HuH-7 (cell line): ENCODE results near the gene HLA-F.

ENCODE experiments used
- DNase-seq: peaks from one replicate; pipeline ENCODE4 v3.0.0; 2011; ENCODE audit warnings: low spot score

The HLA-F gene

DNA sequence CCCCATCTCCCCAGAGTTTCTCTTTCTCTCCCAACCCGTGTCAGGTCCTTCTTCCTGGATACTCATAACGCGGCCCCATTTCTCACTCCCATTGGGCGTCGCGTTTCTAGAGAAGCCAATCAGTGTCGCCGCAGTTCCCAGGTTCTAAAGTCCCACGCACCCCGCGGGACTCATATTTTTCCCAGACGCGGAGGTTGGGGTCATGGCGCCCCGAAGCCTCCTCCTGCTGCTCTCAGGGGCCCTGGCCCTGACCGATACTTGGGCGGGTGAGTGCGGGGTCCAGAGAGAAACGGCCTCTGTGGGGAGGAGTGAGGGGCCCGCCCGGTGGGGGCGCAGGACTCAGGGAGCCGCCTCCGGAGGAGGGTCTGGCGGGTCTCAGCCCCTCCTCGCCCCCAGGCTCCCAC is at the start of gene HLA-F:
Gene HLA-F (plus strand): TSS at position 173 of the 404 bp plus-strand sequence. CDS start 30 bp downstream, at position 203.
- peak; percentile 8 for DNase-seq

DNA sequence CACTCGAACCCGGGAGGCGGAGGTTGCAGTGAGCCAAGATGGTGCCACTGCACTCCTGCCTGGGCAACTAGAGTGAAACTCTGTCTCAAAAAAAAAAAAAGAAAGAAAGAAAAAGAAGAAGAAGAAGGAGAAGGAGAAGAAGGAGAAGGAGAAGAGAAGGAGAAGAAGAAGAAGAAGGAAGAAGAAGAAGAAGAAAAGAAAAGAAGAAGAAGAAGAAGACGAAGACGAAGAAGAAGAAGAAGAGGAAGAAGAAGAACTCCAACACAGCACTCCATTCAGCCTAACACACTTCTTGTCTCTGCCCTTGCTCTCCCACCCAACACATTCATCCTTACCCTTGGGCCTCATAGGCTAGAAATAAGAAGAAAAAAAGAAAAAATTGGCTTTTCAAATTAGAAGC is 49.2 kb upstream of the HLA-F start:
- DNase-seq = no peak

DNA sequence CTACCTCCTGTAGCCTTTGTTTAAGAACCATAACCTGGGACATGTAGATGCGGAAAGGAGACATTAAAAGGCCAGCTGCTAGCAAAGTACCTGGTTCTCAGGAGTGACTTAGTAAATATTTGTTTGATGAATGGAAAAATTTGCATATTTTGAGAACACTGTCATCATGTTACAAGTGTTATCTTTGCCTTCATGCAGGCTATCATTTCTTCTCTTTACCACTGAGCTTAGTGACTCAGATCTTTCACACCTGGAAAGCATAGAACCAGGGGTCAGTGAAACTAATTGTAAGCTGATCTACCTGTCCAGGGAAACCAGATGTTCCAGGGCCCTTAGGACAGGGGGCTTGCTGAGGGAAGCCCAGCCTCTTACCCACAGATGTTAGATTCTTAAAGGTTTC is 47.7 kb upstream of the HLA-F start:
- no peak for DNase-seq

DNA sequence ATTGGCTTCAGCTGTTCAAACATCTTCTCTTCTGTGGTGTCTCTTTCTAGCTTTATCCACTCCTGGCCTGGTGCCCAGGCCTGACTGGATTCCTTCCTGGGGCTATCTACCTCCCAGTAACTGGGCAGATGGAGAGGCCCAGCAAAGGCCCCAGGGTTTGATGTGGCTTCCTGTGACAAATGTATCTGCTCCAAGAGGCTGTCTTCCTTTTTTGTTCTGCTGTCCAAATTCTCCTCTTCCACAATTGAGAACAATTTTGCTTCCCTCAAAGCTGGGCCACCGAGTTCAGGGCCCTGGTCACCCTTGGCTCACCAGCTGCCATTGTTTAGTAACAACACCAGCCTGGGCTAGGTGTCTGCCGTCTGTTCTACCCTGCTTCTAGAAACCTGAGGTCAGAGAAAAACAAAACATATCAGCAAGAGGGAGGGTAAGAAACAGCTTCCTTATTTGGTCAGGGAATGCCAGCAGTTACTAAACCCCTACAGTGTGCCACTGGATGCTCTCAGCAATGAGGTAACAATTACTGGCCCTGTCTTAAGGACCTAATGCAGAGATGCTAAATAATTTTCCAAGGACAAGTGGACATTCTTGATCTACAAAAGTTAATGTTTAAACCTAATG is 46.1 kb upstream of the HLA-F start:
- no peak for DNase-seq

DNA sequence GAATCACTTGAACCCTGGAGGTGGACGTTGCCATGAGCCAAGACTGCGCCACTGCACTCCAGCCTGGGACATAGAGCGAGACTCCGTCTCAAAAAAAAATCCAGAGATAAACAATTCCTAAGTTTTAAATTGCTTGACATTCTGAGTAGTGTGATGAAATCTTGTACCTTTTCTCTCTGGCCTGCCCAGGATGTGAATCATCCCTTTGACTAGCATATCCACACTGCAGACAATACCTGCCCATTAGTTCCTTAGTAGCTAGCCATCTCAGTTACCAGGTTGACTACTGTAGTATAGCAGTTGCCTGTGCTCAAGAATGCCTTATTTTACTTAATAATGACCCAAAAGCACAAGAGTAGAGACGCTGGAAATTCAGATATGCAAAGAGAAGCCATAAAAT is 45.1 kb upstream of the HLA-F start:
- DNase-seq = no peak

DNA sequence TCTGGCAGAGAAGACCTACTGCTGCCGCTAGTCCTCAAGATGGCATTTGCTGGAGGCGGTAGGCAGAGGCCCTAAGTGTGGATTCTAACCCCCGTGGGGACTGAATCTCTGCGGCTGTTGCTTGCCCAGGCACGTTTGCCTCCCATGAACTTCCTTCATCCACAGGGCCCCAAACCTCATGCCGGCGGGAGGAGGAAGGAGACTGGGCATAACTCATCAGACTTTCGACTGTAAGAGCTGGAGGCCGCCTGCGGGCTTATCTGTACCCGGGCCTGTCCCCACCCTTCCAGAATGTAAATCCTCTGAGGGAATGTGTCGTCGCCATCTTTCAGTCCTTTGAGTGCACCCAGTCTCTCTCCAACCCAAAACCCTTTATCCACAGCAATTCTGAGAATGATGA is 43.3 kb upstream of the HLA-F start:
- DNase-seq = no peak

DNA sequence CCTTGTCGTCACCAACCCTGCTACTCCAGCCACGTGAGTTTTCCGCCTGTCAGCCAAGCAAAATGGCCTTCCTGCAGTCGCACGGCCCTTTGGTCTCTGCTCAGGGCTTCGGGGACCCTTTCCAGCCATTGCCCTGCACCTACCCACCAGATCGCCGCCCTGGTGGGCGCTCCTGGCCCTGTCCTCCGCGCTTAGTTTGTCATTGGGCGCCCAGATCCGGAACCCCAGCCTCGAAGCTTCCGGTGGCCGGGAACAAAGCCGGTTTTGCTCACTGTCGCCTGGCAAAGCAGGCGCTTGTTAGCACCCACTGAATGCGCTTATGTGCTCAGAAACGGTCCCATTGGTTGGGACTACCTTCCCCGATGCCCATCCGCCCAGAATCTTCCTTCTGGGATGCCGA is 42.8 kb upstream of the HLA-F start:
- no peak for DNase-seq

DNA sequence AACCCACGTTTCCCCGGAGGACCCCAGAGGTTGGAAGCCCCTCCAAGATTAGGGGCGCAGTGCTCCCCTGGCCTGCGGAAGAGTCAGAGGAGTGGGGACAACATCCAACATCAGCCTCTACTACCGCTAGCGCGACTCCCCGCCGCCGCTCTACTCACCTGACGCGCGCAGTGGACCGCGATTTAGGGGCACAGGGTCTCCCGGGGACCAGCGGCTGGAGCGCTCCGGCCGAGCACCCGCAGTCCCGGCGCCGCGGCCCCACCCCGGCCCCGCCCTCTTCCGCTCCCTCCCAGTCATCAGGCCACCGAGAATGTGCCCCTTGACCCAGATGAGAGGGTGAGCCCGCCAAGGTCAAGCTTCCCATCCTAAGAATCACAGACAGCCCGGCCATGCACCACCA is 42.3 kb upstream of the HLA-F start, which contains the start of gene ZFP57:
Gene ZFP57 (minus strand): TSS at position 249 of the 400 bp plus-strand sequence. CDS start 4,149 bp downstream, outside the sequence.
- no peak for DNase-seq

DNA sequence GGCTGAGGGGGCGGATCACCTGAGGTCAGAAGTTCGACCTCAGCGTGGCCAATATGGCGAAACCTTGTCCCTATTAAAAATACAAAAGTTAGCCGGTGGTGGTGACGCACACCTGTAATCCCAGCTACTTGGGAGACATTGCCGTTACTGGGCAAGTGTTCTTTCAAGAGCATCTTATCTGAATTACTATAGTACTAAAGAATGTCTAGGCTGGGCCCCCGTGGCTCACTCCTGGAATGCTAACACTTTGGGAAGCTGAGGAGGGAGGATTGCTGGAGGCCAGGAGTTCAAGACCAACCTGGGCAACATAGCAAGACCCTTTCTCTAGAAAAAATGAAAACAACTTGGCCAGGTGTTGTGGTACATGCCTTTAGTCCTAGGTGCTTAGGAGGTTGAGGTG is 41.4 kb upstream of the HLA-F start:
- no peak for DNase-seq

DNA sequence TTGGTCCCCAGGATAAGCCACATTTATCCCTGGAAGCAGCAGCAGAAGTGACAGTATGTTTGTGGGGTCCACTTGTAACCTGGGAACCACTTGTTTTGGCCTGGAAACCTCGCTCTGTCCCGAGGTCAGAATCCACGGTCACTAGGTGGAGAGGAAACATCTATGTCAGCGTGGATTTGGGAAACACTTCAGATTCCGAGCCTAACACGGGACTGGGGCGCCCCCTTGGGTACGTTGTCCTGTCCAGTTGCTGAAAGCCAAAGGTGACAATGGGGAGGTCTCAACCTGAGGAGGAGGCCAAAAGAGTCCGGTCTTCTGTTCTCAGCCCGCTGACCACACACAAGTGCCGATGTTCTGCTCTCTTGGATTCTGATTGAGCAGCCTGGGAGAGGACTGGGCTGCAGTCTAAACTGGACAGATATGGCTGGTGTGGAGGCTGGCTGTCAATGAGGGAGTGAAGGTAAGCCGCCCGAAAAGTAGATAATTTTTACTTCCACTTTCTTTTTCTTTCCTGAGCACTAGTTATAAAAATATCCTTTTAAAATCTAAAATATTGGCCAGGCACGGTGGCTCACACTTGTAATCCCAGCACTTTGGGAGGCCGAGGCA is 37.4 kb upstream of the HLA-F start:
- DNase-seq = no peak

DNA sequence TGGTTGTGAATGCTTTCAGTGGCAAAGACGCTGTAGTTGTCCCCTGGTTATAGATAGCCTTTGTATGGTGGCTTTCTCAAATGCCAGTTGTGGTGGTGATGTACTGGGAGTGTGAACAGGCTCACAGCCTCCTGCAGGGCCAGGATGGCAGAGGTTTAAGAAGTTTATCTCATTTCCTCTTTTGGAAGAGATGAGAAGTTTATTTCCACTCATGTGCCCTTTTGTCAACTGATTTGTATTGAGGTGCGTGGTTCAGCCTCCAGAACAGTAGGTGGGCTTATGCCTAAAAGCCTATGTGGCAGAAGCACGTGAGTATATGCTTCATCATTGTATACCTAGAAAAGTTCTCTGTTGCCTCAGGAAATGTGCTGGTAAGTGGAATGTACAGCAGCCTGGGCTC is 28.6 kb upstream of the HLA-F start:
- DNase-seq = no peak

DNA sequence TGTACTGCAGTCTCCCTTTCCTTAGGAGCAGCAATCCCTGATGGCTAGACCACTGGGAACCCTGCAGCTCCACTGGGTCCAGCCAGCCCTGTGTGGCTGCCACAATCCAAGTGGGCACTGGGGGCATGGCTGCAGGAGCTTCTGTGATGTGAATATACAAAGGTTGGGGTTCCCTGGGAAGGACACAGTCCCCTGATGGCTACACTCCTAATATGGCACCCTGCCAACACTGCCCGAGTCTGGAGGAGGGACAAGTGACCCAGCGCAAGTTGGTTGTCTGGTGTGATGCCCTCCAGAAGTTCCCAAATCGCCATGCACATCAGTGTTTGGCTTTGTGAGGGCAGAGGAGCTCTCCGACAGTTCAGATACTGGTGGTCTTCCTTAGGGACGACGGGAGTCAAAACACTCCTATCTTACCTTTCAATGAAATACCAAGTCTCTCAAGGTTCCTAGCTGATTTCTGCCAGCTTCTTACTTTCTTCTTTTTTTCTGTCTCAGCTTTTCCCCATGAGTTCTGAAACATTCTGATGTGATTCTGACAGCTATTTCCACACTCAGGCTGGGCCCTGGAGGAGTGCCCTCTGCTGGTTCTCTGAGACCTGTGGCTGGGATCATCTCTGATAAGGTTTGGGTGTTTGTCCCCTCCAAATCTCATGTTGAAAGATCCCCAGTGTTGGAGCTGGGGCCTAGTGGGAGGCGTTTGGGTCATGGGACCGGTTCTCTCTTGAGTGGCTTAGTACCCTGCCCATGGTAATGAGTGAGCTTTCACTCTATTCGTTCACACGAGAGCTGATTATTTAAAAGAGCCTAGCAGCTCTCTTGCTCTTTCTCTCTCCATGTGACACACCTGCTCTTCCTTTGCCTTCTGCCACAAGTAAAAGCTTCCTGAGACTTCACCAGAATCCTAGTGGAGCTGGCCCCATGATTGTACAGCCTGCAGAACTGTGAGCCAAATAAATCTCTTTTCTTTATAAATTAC is 26.8 kb upstream of the HLA-F start:
- DNase-seq = no peak

DNA sequence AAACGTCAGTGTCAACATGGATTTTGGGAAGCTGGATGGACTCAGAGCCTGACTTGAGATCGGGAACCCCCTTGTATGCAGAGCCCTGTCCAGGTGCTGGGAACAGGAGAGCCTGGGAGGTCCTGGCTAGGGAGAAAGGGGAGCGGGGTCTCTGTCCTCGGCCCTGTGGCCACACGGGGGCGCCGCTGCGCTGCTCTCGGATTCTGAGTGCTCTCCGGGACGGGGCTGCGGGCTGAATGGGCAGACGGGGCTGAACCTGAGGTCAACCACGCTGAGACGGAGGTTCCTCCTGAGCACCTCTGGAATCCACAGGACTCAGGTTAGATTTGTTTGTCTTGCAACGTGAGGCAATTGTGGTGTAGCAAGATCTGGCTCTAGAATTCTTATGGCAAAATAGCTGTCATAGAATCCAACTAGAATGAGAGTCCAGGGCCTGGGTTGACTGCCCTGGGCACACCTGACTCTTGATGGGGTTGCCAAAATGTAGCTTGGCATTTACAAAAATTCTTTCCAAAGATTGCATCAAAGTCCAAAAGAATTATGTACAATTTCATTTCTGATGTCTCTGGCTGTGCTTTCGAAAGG is 20.6 kb upstream of the HLA-F start:
- peak; percentile 45 for DNase-seq

DNA sequence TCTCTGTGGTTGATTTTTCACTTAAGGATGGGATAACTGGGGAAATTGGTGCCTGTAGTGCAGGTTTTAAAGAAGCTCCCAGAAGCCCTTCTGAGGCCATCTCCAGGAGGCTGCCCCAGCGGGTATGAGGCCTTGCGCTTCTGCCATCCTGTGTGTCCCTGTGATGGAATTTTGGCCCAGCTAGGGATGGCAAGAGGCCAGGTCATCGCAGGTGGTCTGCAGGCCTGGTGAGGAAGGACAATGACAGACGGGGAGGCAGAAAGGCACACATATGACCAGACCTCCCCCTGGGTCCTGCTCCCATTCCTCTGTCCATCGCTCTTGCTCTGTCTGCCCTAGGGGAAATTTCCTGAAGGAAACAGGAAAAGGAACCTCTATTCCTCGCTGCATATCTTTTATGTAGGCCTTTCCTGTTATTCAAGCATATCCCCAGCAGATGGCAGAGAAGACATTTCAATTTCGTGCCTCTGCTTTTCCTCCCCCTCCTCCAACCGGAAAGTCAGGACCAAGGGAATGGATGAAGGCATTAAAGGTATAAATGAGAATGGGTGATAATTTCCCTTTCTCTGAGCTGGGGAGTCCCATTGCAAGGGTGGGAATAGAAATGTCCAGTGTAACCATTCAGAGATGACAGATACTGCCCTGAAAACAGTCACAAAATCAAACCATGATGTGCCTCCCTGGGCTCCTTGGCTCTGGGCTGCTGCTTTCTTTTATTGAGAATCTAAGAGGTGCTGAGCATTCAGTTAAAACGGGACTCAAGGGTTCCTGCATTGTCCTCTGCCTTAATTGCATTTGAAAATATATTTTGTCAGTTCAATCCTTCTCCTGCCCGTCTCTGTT is 17.6 kb upstream of the HLA-F start:
- DNase-seq = peak; percentile 52

DNA sequence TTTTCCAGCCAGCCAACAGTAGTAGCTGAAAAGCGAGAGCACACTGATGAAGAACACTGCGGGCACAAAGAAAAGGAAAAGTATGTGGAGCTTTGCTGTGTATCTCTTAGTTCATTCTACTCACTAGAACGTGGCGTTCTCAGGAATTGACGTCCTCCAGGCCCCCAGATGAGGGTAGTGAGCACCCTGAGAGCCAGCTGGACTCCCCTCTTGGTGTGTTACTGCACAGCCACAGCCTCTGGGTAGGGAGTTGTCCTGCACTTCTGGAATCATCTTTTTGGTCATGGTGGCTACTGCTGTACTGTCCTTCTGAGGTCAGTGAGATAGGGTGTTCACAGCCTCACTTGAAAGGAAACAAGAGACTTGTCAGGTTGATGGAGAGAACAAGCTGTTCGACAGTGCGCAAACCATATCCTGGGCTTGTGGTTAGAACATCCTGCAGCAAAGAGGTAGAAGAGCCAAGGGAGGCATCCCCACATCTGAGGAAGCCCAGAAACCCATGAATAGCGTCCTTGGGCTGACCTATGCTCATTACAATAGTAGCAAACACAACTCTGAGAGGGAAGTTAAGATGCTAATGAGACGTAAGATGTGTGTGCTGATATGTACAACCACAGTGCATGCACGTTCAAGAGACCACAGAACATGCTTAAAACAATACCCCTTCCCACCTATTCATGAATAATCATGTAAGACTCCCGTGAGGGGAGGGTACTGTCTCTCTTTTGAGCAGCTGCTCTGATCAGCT is 14.6 kb upstream of the HLA-F start:
- DNase-seq = no peak

DNA sequence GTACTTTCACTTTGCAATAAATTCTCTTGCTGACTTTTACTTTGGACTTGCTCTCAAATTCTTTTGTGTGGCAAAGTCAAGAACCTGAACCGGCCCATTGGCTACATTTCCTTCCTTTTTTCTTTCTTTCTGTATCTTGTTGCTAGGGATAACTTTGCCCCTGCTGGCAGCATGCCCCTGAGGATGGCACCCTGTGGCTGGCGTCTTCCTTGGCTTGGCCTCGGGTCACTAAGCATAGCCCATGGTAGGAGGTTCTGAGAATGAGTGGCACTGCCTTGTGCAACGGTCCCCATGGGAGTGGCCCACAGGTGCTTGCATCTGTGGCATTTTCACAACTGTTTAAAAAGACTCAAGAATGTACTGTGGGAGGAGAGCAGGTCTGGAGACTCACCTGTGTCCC is 14.0 kb upstream of the HLA-F start:
- no peak for DNase-seq

DNA sequence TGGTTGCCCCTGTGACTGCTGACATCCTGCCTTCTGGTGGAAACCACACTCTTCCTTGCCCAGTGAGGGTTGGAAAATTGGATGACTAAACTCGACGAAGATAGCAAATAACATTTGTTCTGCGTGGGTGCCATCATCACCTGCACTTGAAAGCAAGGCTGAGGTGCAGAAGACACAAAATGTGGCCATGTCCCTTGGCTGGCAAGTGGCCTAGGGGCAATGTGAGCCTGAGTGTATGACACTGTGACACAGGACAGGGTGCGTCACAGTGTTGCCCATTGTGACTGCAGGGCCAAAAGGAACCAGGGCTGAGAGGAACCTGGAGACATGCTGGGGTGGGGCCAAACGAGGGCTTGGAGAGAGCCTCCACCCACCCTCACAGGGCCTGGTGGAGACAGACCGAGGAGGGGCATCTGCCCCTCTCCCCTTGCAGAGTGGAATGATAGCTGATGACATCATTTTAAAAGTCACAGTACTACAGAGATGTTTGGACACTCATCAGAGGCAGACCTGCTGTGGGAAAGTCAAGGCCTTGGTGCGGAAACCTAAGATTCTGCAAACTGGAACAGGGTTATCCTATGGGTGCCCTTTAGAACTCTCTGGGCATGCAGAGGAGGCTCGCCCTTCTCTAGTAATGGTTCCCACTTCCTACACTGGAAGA is 12.8 kb upstream of the HLA-F start:
- DNase-seq = no peak

DNA sequence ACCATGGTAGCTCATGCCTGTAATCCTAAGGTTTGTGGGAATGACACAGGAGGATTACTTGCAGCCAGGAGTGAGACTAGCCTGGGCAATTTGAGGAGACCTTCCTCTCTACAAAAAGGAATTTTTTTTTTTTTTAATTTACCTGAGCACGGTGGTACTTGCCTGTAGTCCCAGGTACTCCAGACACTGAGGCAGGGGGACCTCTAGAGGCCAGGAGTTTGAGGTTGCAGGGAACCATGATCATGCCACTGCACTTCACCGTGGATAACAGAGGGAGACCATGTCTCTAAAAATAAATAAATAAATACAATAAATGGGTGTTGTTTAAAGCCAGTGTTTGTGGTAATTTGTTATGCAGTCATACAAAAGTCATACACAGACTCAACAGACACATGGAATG is 2.4 kb upstream of the HLA-F start:
- no peak for DNase-seq

DNA sequence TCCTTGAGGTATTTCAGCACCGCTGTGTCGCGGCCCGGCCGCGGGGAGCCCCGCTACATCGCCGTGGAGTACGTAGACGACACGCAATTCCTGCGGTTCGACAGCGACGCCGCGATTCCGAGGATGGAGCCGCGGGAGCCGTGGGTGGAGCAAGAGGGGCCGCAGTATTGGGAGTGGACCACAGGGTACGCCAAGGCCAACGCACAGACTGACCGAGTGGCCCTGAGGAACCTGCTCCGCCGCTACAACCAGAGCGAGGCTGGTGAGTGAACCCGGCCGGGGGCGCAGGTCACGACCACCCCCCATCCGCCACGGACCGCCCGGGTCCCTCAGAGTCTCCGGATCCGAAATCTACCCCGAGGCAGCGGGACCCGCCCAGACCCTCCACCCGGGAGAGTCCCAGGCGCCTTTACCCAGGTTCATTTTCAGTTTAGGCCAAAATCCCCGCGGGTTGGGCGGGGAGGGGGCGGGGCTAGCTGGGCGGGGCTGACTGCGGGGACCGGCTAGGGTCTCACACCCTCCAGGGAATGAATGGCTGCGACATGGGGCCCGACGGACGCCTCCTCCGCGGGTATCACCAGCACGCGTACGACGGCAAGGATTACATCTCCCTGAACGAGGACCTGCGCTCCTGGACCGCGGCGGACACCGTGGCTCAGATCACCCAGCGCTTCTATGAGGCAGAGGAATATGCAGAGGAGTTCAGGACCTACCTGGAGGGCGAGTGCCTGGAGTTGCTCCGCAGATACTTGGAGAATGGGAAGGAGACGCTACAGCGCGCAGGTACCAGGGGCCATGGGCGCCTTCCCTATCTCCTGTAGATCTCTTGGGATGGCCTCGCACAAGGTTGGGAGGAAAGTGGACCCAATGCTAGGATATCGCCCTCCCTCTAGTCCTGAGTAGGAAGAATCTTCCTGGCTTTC is 693 bp downstream of the HLA-F start:
- DNase-seq = no peak
